ENCODE measurements around the gene PTPRJ. TPM values are rescaled to one million over a fixed set of nuclear protein-coding genes. Genes with fewer than 3 reads are reported as not detected.

The PTPRJ gene
- total RNA-seq, 1 experiment from 2014 or later = 11.0 TPM

GRCh38 chr11:48005136-48005535 lies 24.8 kb downstream of the PTPRJ start:
- no peaks in the 10 kb centered on the region for H3K9me3 ChIP-seq
- peaks cover 4% of the 10 kb centered on the region; the same call in 1 of the 2 replicates for H3K4me1 ChIP-seq
- H3K27me3 ChIP-seq (replicated peaks; ENCODE audit: control insufficient read depth, insufficient read depth, low read length) = no peaks in the 10 kb centered on the region
- H3K9me3 Mint-ChIP-seq (ENCODE audit: unreplicated experiment) = no peaks in the 10 kb centered on the region
- H3K4me3 ChIP-seq (ENCODE audit: low read depth, low read length) = no peak overlapping the region
- no peaks in the 10 kb centered on the region for H3K27me3 Mint-ChIP-seq (ENCODE audit: insufficient read depth, unreplicated experiment)
- DNase-seq = no peak
- H3K4me3 Mint-ChIP-seq (ENCODE audit: unreplicated experiment) = no peak overlapping the region
- ChIA-PET CTCF (no interaction called here), POLR2A (no interaction called here)
- peaks cover 22% of the 10 kb centered on the region for H3K4me1 Mint-ChIP-seq (ENCODE audit: low read depth, unreplicated experiment)
- TF ChIP-seq CTCF (IDR thresholded peaks at IDR 0.05; ENCODE audit: insufficient read depth in 1 of 2, low read depth in 1 of 2, low read length in 1 of 2, severe bottlenecking in 1 of 2, unreplicated experiment in 1 of 2) = no peak
- intact Hi-C loops (cut with micrococcal nuclease; ENCODE audit: unreplicated experiment) = no loop called here
- no peaks in the 10 kb centered on the region for H3K36me3 ChIP-seq (ENCODE audit: control insufficient read depth, insufficient read depth, low read length)
- no TSS peak for BruUV-seq (replicated peaks)
- no peak overlapping the region for H3K27ac Mint-ChIP-seq (ENCODE audit: unreplicated experiment)
- H3K36me3 Mint-ChIP-seq (ENCODE audit: insufficient read depth, unreplicated experiment) = peaks cover 13% of the 10 kb centered on the region

- Mint-ChIP-seq H3K27ac (ENCODE audit: unreplicated experiment) (no peak overlapping the region), H3K4me3 (ENCODE audit: unreplicated experiment) (no peak overlapping the region), H3K4me1 (ENCODE audit: low read depth, unreplicated experiment) (peaks cover 15% of the 10 kb centered on the region), H3K36me3 (ENCODE audit: insufficient read depth, unreplicated experiment) (peaks cover 8% of the 10 kb centered on the region), H3K27me3 (ENCODE audit: insufficient read depth, unreplicated experiment) (no peaks in the 10 kb centered on the region), H3K9me3 (ENCODE audit: unreplicated experiment) (no peaks in the 10 kb centered on the region)
- no TSS peak for BruUV-seq (replicated peaks)
- Histone ChIP-seq H3K4me1 (peaks cover 4% of the 10 kb centered on the region; the same call in 1 of the 2 replicates), H3K4me3 (ENCODE audit: low read depth, low read length) (no peak overlapping the region), H3K36me3 (ENCODE audit: control insufficient read depth, insufficient read depth, low read length) (no peaks in the 10 kb centered on the region), H3K9me3 (no peaks in the 10 kb centered on the region), H3K27me3 (replicated peaks; ENCODE audit: control insufficient read depth, insufficient read depth, low read length) (no peaks in the 10 kb centered on the region)
- POLR2A ChIA-PET = no interaction called here
- CTCF ChIA-PET = no interaction called here
- intact Hi-C loops (cut with micrococcal nuclease; ENCODE audit: unreplicated experiment) = no loop called here
- TF ChIP-seq CTCF (IDR thresholded peaks at IDR 0.05; ENCODE audit: insufficient read depth in 1 of 2, low read depth in 1 of 2, low read length in 1 of 2, severe bottlenecking in 1 of 2, unreplicated experiment in 1 of 2) = no peak
- no peak for DNase-seq
Observed at GRCh38 chr11:48005831-48006270, 25.5 kb downstream of the PTPRJ start.

GRCh38 chr11:48006301-48006992 lies 26.1 kb downstream of the PTPRJ start:
- no peak overlapping the region for H3K27ac Mint-ChIP-seq (ENCODE audit: unreplicated experiment)
- CTCF ChIA-PET = no interaction called here
- H3K36me3 ChIP-seq (ENCODE audit: control insufficient read depth, insufficient read depth, low read length) = no peaks in the 10 kb centered on the region
- H3K36me3 Mint-ChIP-seq (ENCODE audit: insufficient read depth, unreplicated experiment) = peaks cover 3% of the 10 kb centered on the region
- BruUV-seq (replicated peaks) = no TSS peak
- no peaks in the 10 kb centered on the region for H3K9me3 ChIP-seq
- no peak overlapping the region for H3K4me3 Mint-ChIP-seq (ENCODE audit: unreplicated experiment)
- POLR2A ChIA-PET = no interaction called here
- no peaks in the 10 kb centered on the region for H3K9me3 Mint-ChIP-seq (ENCODE audit: unreplicated experiment)
- H3K4me3 ChIP-seq (ENCODE audit: low read depth, low read length) = no peak overlapping the region
- TF ChIP-seq CTCF (IDR thresholded peaks at IDR 0.05; ENCODE audit: insufficient read depth in 1 of 2, low read depth in 1 of 2, low read length in 1 of 2, severe bottlenecking in 1 of 2, unreplicated experiment in 1 of 2) = no peak
- H3K27me3 Mint-ChIP-seq (ENCODE audit: insufficient read depth, unreplicated experiment) = no peaks in the 10 kb centered on the region
- peaks cover 14% of the 10 kb centered on the region for H3K4me1 Mint-ChIP-seq (ENCODE audit: low read depth, unreplicated experiment)
- peaks cover 4% of the 10 kb centered on the region; the same call in 1 of the 2 replicates for H3K4me1 ChIP-seq
- DNase-seq = no peak
- intact Hi-C loops (cut with micrococcal nuclease; ENCODE audit: unreplicated experiment) = no loop called here
- no peaks in the 10 kb centered on the region for H3K27me3 ChIP-seq (replicated peaks; ENCODE audit: control insufficient read depth, insufficient read depth, low read length)

Data from Caco-2 (cell line).